GM12878 (cell line): ENCODE measurements around the gene NFATC3. TPM values are rescaled to one million over a fixed set of nuclear protein-coding genes. Genes with fewer than 3 reads are reported as not detected.

ENCODE experiments used
- ATAC-seq: fragments of 200-7000 bp; cut with Tn5 transposase; 3 replicates; pipeline ENCODE4 v1.9.1; 2020; ENCODE audit warnings: mild to moderate bottlenecking, moderate library complexity
- BruUV-seq: library from RNA; stranded (reverse); fragments of 400-500 nt; replicated peaks from 2 replicates; lab custom pipeline; 2021; lab: Mats Ljungman, UMichigan
- CTCF ChIA-PET: fragments of 300-600 bp; sonication (Branson Sonifier 250); formaldehyde crosslinking; extraction: SDS; loops from one replicate; lab custom pipeline; 2021; ENCODE audit warnings: inconsistent platforms; lab: Yijun Ruan, JAX
- POLR2A ChIA-PET: fragments of 350-600 bp; formaldehyde crosslinking; extraction: SDS; loops from one replicate; lab custom pipeline; 2021; ENCODE audit warnings: inconsistent platforms; lab: Charles Lee
- RAD21 ChIA-PET: fragments of 300-600 bp; sonication (Branson Sonifier 250); formaldehyde crosslinking; loops from one replicate; lab custom pipeline; 2023; ENCODE audit warnings: antibody characterized with exemption; ENCODE audit not compliant: unreplicated experiment; lab: Charles Lee
- SMC1A ChIA-PET: fragments of 300-600 bp; sonication (Branson Sonifier 250); formaldehyde crosslinking; loops from one replicate; lab custom pipeline; 2023; ENCODE audit not compliant: unreplicated experiment, uncharacterized antibody; lab: Charles Lee
- DNase-seq: peaks from one replicate; pipeline ENCODE4 v3.0.0-alpha.2; 2011; ENCODE audit warnings: low read depth, low spot score
- FAIRE-seq: peaks from 3 replicates; lab custom pipeline; 2011; peaks lifted over from hg19 to GRCh38; lab: Jason Lieb, UNC
- H2AFZ ChIP-seq: 2 replicates; pipeline ENCODE4 v1.6.0; 2011; ENCODE audit warnings: low read depth, low read length, control low read depth; ENCODE audit not compliant: control insufficient read depth
- H3K27ac ChIP-seq: 2 replicates; pipeline ENCODE4 v1.5.1; 2011; ENCODE audit warnings: control low read depth; ENCODE audit not compliant: control insufficient read depth, insufficient read depth
- H3K27me3 ChIP-seq, 2 experiments: replicated peaks in 1 of 2; 2 replicates each; pipeline versions ENCODE4 v1.6.0 to v1.6.1; 2011; ENCODE audit warnings: low read length in 1 of 2; ENCODE audit not compliant: control insufficient read depth in 2 of 2, insufficient read depth in 2 of 2
- H3K36me3 ChIP-seq, 2 experiments: 2 replicates each; pipeline ENCODE4 v1.5.1; 2011; ENCODE audit warnings: low read length in 1 of 2; ENCODE audit not compliant: control insufficient read depth in 2 of 2, insufficient read depth in 2 of 2
- H3K4me1 ChIP-seq: 2 replicates; pipeline ENCODE4 v1.6.1; 2011; ENCODE audit warnings: mild to moderate bottlenecking, low read length, moderate library complexity, mixed read lengths; ENCODE audit not compliant: control insufficient read depth, insufficient read depth
- H3K4me2 ChIP-seq: 2 replicates; pipeline ENCODE4 v1.6.0; 2011; ENCODE audit warnings: control low read depth; ENCODE audit not compliant: control insufficient read depth, insufficient read depth
- H3K4me3 ChIP-seq: fragments of 200-600 bp; sonication (generic); 2 replicates; pipeline ENCODE4 v1.5.1; 2016
- H3K79me2 ChIP-seq: 2 replicates; pipeline ENCODE4 v1.6.0; 2011; ENCODE audit warnings: low read length; ENCODE audit not compliant: control insufficient read depth, insufficient read depth
- H3K9ac ChIP-seq: 2 replicates; pipeline ENCODE4 v1.8.0; 2011; ENCODE audit warnings: low read length, control low read depth, mixed read lengths; ENCODE audit not compliant: control insufficient read depth, insufficient read depth
- H3K9me3 ChIP-seq: replicated peaks from 3 replicates; pipeline ENCODE4 v1.5.1; 2011; ENCODE audit warnings: mild to moderate bottlenecking, low read length; ENCODE audit not compliant: control insufficient read depth, insufficient read depth
- H4K20me1 ChIP-seq: 2 replicates; pipeline ENCODE4 v1.6.0; 2011; ENCODE audit not compliant: control insufficient read depth, insufficient read depth
- RAD51 ChIP-seq: fragments of 450-650 bp; IDR thresholded peaks from 2 replicates; pipeline ENCODE4 v1.6.1; 2016; ENCODE audit warnings: moderate library complexity, mild to moderate bottlenecking, inconsistent platforms
- WGBS: methylation state at CpG from one replicate; pipeline ENCODE4 v1.1.6; 2016; ENCODE audit warnings: low lambda C conversion rate; ENCODE audit not compliant: insufficient replicate concordance, insufficient coverage; ENCODE audit errors: missing lambda C conversion rate; 5-methylcytosine and 5-hydroxymethylcytosine counted together
- in situ Hi-C: fragments of 300-500 bp; cut with MboI; formaldehyde crosslinking; loops from 9 replicates; pipeline ENCODE4 v1.14.3; 2018; ENCODE audit warnings: mixed read lengths
- intact Hi-C: fragments of 100-400 bp; cut with micrococcal nuclease; formaldehyde crosslinking; loops from one replicate; pipeline ENCODE4 v1.14.2; 2022; ENCODE audit not compliant: unreplicated experiment
- polyA plus RNA-seq, 11 experiments: library from polyadenylated mRNA; depleted of rRNA in 4 of 11; unstranded in 6 of 11; stranded (reverse) in 5 of 11; fragments of >200 nt; fragmentation: Nextera tagmentation in 4 of 11; fragmentation: Illumina TruSeq in 1 of 11; extraction: Ambion mirVana in 4 of 11; extraction: Trizol in 1 of 11; gene quantifications; 1 replicate in 1 of 11; 2 replicates in 10 of 11; pipeline versions ENCODE4 v1.2.1 to v1.2.3, GENCODE V29; 2011 to 2016; ENCODE audit warnings: inconsistent platforms in 2 of 11, missing spikeins in 2 of 11, low read depth in 1 of 11
- total RNA-seq, 4 experiments: library from RNA; depleted of rRNA in 3 of 4; stranded (reverse); fragments of >200 nt in 3 of 4; fragmentation: Illumina TruSeq in 1 of 4; extraction: Trizol in 1 of 4; gene quantifications; 2 replicates each; pipeline versions ENCODE4 v1.2.1 to v1.2.3, GENCODE V29; 2013 to 2021
- TF ChIP-seq, protein P1 (sequence below): fragments of 450-650 bp; IDR thresholded peaks from 2 replicates; pipeline ENCODE4 v1.6.1; 2018; ENCODE audit warnings: mild to moderate bottlenecking, low read depth, moderate library complexity; ENCODE audit not compliant: partially characterized antibody
- TF ChIP-seq, protein P2 (sequence below): fragments of 450-650 bp; IDR thresholded peaks from 2 replicates; pipeline ENCODE4 v1.6.1; 2016; ENCODE audit warnings: mild to moderate bottlenecking

NFATC3 gene
- total and polyA plus RNA-seq, 10 of the 15 experiments (the other 5 are each of a cell fraction or from before 2014, with no cell fraction given) = 4.2 to 37.6 (median 24.9) TPM

DNA sequence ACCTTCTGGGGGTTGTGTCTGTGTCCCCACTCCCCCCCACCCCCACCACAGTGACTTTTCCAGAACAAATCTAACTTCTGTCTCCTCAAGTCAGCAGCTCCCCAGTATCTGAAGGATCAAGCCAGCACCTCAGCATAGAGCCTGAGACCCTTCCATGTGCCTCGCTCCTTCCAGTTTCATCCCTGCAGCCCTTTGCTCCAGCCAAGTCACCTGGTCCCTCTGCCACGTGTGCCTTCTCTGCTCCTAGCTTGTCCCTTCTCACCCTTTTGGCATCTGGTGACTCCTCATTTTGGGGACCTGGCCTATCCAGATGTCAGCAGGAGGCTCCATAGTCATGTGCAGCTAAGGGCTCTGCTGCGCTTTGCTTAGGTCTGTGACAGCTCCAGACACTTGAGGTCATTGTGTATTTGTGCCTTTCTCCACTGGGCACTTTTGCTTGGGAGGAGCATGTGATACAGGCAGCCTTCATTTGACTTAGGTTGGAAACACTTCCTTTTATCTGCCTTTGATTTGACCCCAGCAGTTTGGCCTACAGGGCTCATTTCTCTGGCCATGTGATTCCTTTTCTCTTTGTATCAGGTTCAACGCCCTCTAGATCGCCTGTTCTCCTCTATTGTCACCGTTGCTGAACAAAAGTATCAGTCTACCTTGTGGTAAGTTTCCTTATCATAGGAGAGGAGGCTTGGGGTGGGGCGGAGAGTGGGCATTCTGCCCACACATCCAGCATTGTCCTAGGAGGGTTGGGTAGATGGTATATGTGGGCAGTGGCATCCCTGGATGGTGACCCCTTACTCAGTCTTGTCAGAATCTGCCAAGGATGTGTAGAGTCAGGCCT is 7.1 kb upstream of the NFATC3 start:
- POLR2A ChIA-PET = no interaction called here
- ATAC-seq = no peak
- no peak for FAIRE-seq

More for the DNA sequence above, 7.1 kb upstream of the NFATC3 start:
- no TSS peak for BruUV-seq
- Histone ChIP-seq H3K79me2 (no peaks in the 10 kb centered on the region), H3K9ac (no peak overlapping the region), H3K36me3 (peaks cover 18 to 35% of the 10 kb centered on the region in 2 experiments), H3K27me3 (no peaks in the 10 kb centered on the region), H3K9me3 (no peaks in the 10 kb centered on the region), H3K27ac (no peak overlapping the region), H2AFZ (no peak overlapping the region), H3K4me3 (no peak overlapping the region), H4K20me1 (no peaks in the 10 kb centered on the region), H3K4me1 (peaks cover 46% of the 10 kb centered on the region), H3K4me2 (no peak overlapping the region)
- SMC1A ChIA-PET = interaction anchor here (4.6 kb wide), 1 partner anchor 8 kb away, joined by 67 read pairs; the partner anchor contains the start of gene NFATC3
- no peak for DNase-seq
- CTCF ChIA-PET = interaction anchor here (0.6 kb wide), 1 partner anchor 32 kb away, joined by 3 read pairs; no protein-coding TSS in a partner anchor
- intact Hi-C loops (no loop called here), in situ Hi-C loops (no loop called here)
- TF ChIP-seq, protein P1, sequence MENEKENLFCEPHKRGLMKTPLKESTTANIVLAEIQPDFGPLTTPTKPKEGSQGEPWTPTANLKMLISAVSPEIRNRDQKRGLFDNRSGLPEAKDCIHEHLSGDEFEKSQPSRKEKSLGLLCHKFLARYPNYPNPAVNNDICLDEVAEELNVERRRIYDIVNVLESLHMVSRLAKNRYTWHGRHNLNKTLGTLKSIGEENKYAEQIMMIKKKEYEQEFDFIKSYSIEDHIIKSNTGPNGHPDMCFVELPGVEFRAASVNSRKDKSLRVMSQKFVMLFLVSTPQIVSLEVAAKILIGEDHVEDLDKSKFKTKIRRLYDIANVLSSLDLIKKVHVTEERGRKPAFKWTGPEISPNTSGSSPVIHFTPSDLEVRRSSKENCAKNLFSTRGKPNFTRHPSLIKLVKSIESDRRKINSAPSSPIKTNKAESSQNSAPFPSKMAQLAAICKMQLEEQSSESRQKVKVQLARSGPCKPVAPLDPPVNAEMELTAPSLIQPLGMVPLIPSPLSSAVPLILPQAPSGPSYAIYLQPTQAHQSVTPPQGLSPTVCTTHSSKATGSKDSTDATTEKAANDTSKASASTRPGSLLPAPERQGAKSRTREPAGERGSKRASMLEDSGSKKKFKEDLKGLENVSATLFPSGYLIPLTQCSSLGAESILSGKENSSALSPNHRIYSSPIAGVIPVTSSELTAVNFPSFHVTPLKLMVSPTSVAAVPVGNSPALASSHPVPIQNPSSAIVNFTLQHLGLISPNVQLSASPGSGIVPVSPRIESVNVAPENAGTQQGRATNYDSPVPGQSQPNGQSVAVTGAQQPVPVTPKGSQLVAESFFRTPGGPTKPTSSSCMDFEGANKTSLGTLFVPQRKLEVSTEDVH = no peak
- TF ChIP-seq, protein P2, sequence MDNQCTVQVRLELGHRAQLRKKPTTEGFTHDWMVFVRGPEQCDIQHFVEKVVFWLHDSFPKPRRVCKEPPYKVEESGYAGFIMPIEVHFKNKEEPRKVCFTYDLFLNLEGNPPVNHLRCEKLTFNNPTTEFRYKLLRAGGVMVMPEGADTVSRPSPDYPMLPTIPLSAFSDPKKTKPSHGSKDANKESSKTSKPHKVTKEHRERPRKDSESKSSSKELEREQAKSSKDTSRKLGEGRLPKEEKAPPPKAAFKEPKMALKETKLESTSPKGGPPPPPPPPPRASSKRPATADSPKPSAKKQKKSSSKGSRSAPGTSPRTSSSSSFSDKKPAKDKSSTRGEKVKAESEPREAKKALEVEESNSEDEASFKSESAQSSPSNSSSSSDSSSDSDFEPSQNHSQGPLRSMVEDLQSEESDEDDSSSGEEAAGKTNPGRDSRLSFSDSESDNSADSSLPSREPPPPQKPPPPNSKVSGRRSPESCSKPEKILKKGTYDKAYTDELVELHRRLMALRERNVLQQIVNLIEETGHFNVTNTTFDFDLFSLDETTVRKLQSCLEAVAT = no peak
- TF ChIP-seq RAD51 = no peak
- RAD21 ChIA-PET = no interaction called here
- 89% methylated on average over 7 of the region's 7 CpGs for WGBS
